ENCODE data around the gene SCYGR4. TPM values are rescaled to one million over a fixed set of nuclear protein-coding genes. Genes with fewer than 3 reads are reported as not detected.
"Not testable (repeated sequence)": the region's sequence is repeated elsewhere in the genome, so short reads cannot be mapped to it uniquely, and the experiment has no call there.

Gene SCYGR4
- total RNA-seq = not detected in 2 replicates

- no peak for DNase-seq (ENCODE audit: low read depth, low spot score)
These were observed at the start of gene SCYGR4 for GRCh38 chr2:227617316-227618230. TSS of gene SCYGR4 (plus strand) at chr2:227617498. CDS start at chr2:227617498, 0 bp downstream.

GRCh38 chr2:227568852-227569169, 48.5 kb upstream of the SCYGR4 start:
- DNase-seq (ENCODE audit: low read depth, low spot score) = no peak

- no peak for DNase-seq (ENCODE audit: low read depth, low spot score)
These were observed 46.7 kb upstream of the SCYGR4 start for GRCh38 chr2:227570615-227571014.

GRCh38 chr2:227576110-227576509, 41.2 kb upstream of the SCYGR4 start:
- DNase-seq (ENCODE audit: low read depth, low spot score) = peak; percentile 54

GRCh38 chr2:227576812-227577211, 40.5 kb upstream of the SCYGR4 start:
- DNase-seq (ENCODE audit: low read depth, low spot score) = no peak

- no peak for DNase-seq (ENCODE audit: low read depth, low spot score)
These were observed 39.7 kb upstream of the SCYGR4 start for GRCh38 chr2:227577555-227577954.

GRCh38 chr2:227578642-227579041, 38.7 kb upstream of the SCYGR4 start:
- no peak for DNase-seq (ENCODE audit: low read depth, low spot score)

GRCh38 chr2:227579791-227580190, 37.5 kb upstream of the SCYGR4 start:
- no peak for DNase-seq (ENCODE audit: low read depth, low spot score)

- no peak for DNase-seq (ENCODE audit: low read depth, low spot score)
These were observed 34.9 kb upstream of the SCYGR4 start for GRCh38 chr2:227582369-227582768.

- no peak for DNase-seq (ENCODE audit: low read depth, low spot score)
These were observed 24.5 kb upstream of the SCYGR4 start for GRCh38 chr2:227592694-227593387.

- DNase-seq (ENCODE audit: low read depth, low spot score) = no peak
These were observed 21.5 kb upstream of the SCYGR4 start for GRCh38 chr2:227595797-227596196.

- DNase-seq (ENCODE audit: low read depth, low spot score) = no peak
These were observed 20.3 kb upstream of the SCYGR4 start for GRCh38 chr2:227597036-227597435.

GRCh38 chr2:227597998-227598397, 19.3 kb upstream of the SCYGR4 start:
- no peak for DNase-seq (ENCODE audit: low read depth, low spot score)

GRCh38 chr2:227598835-227599503, 18.3 kb upstream of the SCYGR4 start, which contains the start of gene SCYGR2:
TSS of gene SCYGR2 (plus strand) at chr2:227598893. CDS start at chr2:227598893, 0 bp downstream.
- not testable (repeated sequence) for DNase-seq (ENCODE audit: low read depth, low spot score)

- no peak for DNase-seq (ENCODE audit: low read depth, low spot score)
These were observed 14.9 kb upstream of the SCYGR4 start for GRCh38 chr2:227602358-227602757.

GRCh38 chr2:227606476-227606875, 10.8 kb upstream of the SCYGR4 start:
- DNase-seq (ENCODE audit: low read depth, low spot score) = no peak

- DNase-seq (ENCODE audit: low read depth, low spot score) = no peak
These were observed 9.4 kb upstream of the SCYGR4 start for GRCh38 chr2:227607941-227608340.

- DNase-seq (ENCODE audit: low read depth, low spot score) = no peak
These were observed 8.5 kb upstream of the SCYGR4 start for GRCh38 chr2:227608561-227609338.

GRCh38 chr2:227610123-227610522, 7.2 kb upstream of the SCYGR4 start:
- DNase-seq (ENCODE audit: low read depth, low spot score) = no peak

- no peak for DNase-seq (ENCODE audit: low read depth, low spot score)
These were observed 4.6 kb upstream of the SCYGR4 start for GRCh38 chr2:227612546-227613271.

GRCh38 chr2:227613272-227613660, 4.0 kb upstream of the SCYGR4 start:
- DNase-seq (ENCODE audit: low read depth, low spot score) = no peak
